Measurements from ENCODE around the gene DNAH7.

DNAH7 gene

GRCh38 chr2:195871326-195871725 is 197.3 kb downstream of the DNAH7 start:
- no peak for FAIRE-seq
- TF ChIP-seq, protein P1, sequence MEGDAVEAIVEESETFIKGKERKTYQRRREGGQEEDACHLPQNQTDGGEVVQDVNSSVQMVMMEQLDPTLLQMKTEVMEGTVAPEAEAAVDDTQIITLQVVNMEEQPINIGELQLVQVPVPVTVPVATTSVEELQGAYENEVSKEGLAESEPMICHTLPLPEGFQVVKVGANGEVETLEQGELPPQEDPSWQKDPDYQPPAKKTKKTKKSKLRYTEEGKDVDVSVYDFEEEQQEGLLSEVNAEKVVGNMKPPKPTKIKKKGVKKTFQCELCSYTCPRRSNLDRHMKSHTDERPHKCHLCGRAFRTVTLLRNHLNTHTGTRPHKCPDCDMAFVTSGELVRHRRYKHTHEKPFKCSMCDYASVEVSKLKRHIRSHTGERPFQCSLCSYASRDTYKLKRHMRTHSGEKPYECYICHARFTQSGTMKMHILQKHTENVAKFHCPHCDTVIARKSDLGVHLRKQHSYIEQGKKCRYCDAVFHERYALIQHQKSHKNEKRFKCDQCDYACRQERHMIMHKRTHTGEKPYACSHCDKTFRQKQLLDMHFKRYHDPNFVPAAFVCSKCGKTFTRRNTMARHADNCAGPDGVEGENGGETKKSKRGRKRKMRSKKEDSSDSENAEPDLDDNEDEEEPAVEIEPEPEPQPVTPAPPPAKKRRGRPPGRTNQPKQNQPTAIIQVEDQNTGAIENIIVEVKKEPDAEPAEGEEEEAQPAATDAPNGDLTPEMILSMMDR (IDR thresholded peaks at IDR 0.05; ENCODE audit: insufficient read depth, missing control alignments) = no peak
- no peak for DNase-seq (ENCODE audit: insufficient read length, low spot score)

GRCh38 chr2:195864316-195864715 is 204.3 kb downstream of the DNAH7 start:
- FAIRE-seq = peak; percentile 79
- DNase-seq (ENCODE audit: insufficient read length, low spot score) = no peak
- TF ChIP-seq, protein P1 (IDR thresholded peaks at IDR 0.05; ENCODE audit: insufficient read depth, missing control alignments) = no peak

- FAIRE-seq = no peak
- TF ChIP-seq, protein P1 (IDR thresholded peaks at IDR 0.05; ENCODE audit: insufficient read depth, missing control alignments) = no peak
- no peak for DNase-seq (ENCODE audit: insufficient read length, low spot score)
These were observed 205.1 kb downstream of the DNAH7 start for GRCh38 chr2:195863564-195863963.

GRCh38 chr2:195863121-195863520 is 205.5 kb downstream of the DNAH7 start:
- DNase-seq (ENCODE audit: insufficient read length, low spot score) (no peak), FAIRE-seq (no peak)
- TF ChIP-seq, protein P1 (IDR thresholded peaks at IDR 0.05; ENCODE audit: insufficient read depth, missing control alignments) = no peak

DNA sequence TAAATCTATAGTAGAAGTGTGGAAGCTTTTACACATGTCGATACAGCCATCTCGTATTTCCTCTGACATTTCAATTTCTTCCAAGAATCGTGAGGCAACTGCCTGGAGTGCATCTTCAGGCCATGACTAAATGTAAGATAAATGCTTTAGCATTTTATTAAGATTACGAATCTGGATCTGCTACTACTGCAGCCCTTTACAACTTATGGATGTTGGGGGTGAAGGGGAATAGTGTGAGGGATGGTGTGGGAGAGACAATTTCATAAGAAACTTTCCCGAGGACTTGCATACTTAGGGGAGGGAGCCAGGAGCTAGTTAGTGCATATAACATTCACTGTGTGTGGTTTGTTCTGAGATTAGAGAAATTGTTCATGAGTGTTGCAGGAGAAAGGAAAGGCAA is 206.8 kb downstream of the DNAH7 start:
- TF ChIP-seq, protein P1 (IDR thresholded peaks at IDR 0.05; ENCODE audit: insufficient read depth, missing control alignments) = no peak
- FAIRE-seq (no peak), DNase-seq (ENCODE audit: insufficient read length, low spot score) (no peak)

DNA sequence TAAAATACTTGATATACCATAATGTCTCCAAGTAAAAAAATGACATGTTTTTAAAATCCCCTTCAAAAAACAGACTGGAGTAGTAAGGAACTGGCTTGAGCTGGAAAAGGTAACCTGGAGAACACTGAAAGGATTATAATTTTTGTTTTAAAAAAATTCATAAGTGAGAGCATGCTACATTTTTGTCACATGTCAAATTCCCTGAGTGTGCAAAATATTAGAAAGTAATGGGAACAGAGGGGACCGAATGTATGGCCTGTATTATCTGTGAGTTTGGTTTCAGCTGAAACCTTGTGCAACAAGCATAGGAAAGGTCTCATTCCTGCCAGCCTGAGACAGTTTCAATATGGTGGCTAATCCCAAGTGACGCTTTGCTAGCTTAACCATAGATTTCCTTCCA is 209.1 kb downstream of the DNAH7 start:
- TF ChIP-seq, protein P1 (IDR thresholded peaks at IDR 0.05; ENCODE audit: insufficient read depth, missing control alignments) = no peak
- FAIRE-seq (no peak), DNase-seq (ENCODE audit: insufficient read length, low spot score) (no peak)

DNA sequence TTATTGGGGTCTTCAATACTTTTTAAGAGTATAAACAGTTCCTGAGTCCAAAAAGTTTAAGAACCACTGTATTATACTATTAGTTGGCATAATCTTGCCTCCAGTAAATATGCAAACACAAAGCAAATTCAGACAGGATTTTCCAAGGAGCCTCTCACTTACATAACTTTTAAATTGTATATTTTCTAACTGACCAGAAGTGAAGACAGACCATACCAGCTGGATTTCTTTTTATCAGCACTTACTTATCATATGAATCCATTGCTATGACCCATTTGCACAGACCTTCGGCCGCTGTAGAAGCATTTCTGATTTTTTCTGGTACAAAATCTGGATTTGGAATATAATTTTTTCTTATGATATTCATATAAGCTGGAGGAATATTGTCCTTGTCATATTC is 211.5 kb downstream of the DNAH7 start:
- TF ChIP-seq, protein P1 (IDR thresholded peaks at IDR 0.05; ENCODE audit: insufficient read depth, missing control alignments) = no peak
- no peak for DNase-seq (ENCODE audit: insufficient read length, low spot score)
- no peak for FAIRE-seq
